C4-2B (cell line): ENCODE measurements around the gene FREM1.

Experiments
- ZFX ChIP-seq: fragments of 450-650 bp; IDR thresholded peaks from 2 replicates; pipeline ENCODE4 v1.6.1; 2017
- TF ChIP-seq, protein P1 (sequence below): fragments of 450-650 bp; conservative IDR thresholded peaks from 2 replicates; pipeline ENCODE4 v1.5.1; 2017; ENCODE audit warnings: mild to moderate bottlenecking

DNA sequence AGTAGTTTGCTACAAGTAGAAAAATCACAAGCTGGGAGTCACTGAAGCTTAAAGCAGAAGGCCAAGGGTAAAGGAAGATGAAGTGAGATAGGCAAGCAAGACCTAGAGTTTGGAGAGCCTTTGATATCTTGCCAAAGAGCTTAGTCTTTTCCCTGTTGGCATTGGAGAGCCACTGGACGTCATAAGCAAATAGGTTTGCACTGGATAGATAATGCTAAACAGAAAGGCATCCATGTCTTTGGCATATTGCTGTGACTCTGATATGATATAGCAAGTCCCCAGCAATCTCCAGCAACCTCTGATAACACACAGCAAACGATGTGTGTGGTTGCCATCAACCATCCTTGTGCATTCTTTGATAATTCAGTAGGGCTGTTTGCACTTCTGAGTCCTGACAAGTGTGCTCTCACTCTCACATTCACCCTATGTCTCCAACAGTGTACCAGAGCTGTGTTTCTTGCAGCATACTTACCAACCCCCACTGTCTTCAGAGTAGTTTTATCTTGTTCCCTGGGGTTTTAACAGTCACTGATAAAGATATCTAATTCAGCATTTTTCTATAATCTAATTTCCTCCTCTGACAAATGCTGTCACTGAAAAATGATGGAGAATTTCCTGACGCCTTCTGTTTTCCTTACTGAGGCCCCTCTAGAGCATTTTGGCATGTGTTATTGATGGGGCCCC, 16.9 kb upstream of the FREM1 start:
- TF ChIP-seq, protein P1, sequence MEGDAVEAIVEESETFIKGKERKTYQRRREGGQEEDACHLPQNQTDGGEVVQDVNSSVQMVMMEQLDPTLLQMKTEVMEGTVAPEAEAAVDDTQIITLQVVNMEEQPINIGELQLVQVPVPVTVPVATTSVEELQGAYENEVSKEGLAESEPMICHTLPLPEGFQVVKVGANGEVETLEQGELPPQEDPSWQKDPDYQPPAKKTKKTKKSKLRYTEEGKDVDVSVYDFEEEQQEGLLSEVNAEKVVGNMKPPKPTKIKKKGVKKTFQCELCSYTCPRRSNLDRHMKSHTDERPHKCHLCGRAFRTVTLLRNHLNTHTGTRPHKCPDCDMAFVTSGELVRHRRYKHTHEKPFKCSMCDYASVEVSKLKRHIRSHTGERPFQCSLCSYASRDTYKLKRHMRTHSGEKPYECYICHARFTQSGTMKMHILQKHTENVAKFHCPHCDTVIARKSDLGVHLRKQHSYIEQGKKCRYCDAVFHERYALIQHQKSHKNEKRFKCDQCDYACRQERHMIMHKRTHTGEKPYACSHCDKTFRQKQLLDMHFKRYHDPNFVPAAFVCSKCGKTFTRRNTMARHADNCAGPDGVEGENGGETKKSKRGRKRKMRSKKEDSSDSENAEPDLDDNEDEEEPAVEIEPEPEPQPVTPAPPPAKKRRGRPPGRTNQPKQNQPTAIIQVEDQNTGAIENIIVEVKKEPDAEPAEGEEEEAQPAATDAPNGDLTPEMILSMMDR, result no peak
- no peak for TF ChIP-seq ZFX
